Measurements from ENCODE around the gene ATP6V1D.
"Not testable (repeated sequence)": the region's sequence is repeated elsewhere in the genome, so short reads cannot be mapped to it uniquely, and the experiment has no call there.

The ATP6V1D gene

DNA sequence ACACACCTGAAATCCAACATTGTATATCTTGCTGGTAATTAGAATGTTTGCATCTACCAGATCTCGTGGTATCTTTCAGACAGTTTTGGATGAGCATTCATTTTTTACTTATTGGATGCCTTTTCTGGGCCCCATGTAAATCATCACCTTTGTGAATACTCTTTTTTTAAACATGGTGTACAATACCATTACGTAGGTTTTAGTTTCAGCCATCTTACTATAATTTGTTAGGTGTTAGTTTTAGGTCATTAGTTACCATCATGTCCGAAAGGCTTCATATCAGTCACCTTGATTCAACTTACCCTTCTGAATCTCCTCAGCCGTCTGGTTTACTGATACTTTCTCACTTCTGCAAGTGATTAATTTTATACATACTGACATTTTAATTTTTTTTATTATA lies 5.9 kb upstream of the ATP6V1D start:
- no peak for DNase-seq

DNA sequence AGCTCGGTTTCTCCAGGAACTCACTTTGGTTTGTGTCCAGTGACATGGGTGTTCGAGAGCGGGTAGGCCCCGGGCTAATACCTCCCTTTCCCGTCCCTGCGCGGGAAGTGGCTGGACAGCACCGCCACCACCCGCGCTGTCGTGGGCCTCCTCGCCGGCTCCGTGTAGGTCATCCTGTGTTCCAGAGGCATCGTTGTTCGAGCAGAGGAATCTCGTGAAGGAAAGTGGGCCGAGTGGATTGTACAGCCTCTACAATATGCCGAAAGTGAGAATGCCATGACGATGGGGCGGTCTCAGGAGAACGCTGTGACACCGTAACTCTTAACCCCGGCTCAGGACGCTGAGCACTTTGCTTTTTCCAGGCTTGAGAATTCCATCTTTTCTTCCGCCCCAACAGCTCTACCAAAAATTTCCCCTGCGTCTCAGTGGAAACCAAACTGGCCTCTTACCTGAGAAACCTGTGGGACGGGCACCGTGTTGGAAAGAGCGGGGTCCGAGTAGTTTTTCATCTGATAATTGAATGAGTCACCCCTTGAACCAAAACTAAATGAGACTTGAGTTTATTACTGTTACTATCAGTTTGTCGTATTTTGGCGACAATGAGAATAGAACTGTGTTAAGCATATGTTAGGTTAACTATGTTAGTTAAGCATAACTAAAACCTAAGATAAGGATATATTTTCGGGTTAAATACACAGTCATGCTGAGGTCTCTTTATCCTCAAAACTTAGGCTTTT lies 1.0 kb upstream of the ATP6V1D start:
- DNase-seq: peak; percentile 34

DNA sequence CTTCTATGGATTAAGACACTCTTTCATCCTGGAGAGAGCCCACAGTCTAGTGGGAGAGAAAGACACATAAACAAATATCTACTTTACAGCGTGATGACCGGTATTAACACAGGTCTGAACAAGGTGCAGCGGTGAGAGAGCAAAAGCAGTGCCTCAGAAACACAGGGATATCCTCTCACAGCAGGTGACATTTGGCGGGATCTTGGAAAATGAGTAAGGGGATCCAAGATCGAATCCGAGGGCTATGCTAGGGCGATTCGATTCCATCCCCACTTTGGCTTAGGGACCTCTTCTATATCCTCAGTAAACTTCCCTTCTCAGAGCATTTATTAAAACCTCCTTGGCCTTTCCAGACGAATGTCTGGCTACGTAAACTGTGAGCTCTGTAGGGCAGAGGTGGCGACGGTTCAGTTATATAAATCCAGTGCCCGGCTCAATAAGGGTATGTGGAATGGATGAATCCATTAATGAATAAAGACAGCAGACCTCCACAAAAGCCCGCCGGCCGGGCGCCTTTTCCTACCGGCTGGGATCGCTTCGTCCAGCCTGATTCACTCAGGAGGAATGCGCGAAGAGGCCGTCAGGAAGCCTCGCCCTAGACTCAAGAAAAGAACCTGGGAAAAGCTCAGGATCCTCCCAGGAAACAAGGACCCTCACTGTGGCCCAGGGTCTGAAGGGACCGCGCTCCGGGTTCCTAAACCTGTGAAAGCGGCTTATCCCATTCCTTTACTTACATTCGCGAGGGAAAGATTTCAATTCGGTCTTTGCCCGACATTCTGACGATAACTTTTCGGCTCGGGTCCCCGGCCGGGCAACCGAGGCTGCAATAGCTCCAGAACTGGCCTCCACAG lies 455 bp downstream of the ATP6V1D start:
- DNase-seq: peak; percentile 6

- no peak for DNase-seq
Measured at GRCh38 chr14:67357969-67358354, 1.6 kb downstream of the ATP6V1D start.

DNA sequence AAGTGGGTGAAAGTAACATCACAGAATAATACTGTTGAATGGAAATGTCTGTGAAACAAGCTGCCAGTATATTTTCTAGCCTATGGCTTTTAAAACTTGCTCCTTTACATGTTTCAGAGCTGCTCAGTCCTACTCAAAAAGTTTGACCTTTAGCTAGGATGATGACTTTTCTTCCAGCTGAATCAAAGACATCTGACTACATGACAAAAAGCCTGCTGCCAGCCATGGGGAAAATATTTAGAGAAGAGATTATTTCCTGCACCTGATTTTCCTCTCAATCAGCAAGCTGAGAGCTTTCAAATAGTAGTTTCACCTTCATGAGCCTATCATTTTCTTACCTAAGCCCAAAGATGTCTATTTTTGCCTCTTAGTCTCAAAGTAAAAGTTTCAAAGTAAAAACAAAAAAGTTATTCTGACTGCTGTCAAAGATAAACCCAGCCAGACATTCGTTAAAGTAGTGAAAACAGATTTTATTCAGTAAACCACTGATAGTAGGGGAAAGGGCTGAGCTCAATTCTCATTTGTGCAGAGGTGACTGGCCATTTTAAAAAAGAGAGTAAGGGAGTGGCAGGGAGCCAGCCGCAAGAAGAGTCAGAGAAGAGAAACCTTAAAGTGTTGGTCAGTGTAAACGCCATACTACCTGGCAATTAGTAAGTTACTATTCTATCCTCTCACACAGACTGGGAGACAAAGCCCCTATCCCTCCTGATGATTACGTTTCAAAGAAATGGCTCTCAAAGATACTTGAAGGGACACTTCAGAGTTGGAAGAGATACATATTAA lies 2.2 kb downstream of the ATP6V1D start:
- peak; percentile 20 for DNase-seq

GRCh38 chr14:67352055-67352454 lies 7.5 kb downstream of the ATP6V1D start:
- no peak for DNase-seq

DNA sequence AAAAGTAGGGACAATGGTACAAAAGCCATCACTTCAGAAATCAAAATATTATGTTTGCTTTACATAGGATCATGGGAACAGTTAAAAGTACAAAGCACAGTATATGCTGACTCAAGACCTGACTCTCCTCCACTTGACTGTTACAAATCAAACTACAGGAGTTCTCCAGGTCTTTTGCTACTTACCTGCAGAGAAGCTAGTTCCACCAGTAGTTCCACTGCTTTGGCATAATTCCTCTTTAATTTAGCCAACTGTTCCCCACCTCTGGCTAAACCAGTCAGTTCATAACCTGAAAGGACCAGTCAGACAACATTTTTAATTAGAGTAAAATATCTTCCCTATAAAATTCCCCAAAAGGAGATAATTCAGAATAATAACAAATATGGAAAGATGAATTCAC lies 14.0 kb downstream of the ATP6V1D start:
- no peak for DNase-seq

DNA sequence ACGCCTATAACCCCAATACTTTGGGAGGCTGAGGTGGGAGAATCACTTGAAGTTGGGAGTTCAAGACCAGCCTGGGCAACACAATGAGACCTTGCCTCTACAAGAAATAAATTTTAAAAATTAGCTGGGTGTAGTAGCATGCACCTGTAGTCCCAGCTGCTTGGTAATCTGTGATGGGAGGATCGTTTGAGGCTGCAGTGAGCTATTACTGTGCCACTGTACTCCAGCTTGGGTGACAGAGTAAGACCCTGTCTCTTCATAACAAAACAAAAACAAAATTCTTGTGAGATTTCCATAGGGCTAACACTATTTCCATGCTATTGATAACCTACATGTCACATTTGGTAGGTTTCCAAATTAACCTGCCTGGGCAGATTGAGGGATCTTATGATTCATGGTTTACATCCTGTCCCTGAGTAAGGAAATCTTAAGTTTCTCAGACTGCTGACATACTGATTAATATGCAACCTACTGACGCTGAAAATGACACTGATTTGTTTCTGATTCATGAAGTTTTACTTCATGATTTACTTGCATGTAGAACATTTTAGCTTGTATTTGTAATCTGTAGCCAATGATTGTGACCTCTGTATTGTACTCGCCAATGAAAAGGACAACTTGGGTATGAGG lies 15.9 kb downstream of the ATP6V1D start:
- no peak for DNase-seq

GRCh38 chr14:67341231-67341630 lies 18.4 kb downstream of the ATP6V1D start:
- DNase-seq: not testable (repeated sequence)

DNA sequence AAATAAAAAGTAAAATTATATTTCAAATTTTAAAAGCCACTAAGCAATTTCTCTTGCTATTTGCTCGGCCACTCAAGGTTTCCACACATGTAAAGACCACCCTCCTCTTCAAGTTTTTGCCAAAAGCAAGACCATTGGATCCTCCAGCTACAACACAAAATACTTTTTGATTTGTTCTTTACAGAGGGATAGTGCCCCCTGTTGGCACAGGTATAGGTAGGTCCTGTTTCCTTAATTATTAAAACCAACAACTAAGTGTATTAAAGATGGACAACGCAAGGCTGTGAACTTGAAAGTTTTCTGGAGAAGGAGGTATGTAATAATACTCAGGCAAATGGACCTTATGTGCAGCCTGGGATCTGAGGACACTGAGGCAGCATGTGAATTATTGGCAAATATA lies 23.8 kb downstream of the ATP6V1D start:
- DNase-seq: peak; percentile 62

GRCh38 chr14:67332468-67332867 lies 27.1 kb downstream of the ATP6V1D start:
- DNase-seq: no peak

DNA sequence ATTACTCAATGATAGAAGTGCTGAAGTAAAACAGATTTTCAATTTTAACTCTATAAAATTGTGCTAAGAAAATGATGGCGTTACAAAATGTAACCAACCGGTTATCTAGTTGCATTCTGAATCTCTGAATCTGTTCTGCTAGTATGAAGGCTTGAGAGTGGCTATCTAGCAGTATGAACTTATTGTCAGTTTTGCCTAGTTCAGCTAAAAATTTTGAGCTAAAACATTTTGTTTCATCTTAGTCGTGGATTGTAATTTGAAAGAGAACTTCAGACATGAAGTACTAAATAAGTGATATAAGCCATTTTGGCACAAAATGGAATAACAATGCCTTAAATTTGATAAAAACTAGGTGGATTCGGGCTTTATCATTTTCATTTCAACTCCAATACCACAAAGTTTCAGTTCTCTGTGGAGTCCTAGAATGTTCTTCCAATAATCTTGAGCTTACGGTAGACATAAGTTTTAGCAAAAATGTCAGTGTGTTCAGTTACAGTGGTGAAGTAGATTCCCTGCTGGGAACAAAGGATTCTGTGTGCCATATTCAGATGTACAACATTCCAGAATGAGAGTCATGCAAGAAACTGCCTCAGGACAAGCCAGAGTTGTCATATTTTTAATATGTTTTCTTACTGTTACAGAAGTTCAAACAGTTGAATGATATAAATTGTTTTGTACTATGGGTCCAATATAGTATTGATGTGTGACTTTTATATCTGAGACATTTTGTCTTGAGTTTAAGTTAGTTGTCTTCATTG lies 28.1 kb downstream of the ATP6V1D start:
- no peak for DNase-seq

DNA sequence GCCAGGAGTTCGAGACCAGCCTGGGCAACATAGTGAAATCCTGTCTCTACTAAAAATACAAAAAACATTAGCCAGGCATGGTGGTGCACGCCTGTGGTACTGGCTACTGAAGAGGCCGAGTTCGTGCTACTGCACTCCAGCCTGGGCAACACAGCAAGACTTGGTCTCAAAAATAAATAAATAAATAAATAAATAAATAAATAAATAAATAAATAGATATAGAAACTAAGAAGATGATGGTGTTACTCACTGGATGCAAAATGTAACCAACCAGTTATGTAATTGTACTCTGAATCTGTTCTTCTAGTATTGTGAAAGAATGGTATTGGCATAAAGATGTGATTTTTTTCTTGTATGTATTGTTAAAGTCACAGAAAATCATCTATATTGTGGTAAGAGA lies 29.9 kb downstream of the ATP6V1D start:
- DNase-seq: not testable (repeated sequence)

DNA sequence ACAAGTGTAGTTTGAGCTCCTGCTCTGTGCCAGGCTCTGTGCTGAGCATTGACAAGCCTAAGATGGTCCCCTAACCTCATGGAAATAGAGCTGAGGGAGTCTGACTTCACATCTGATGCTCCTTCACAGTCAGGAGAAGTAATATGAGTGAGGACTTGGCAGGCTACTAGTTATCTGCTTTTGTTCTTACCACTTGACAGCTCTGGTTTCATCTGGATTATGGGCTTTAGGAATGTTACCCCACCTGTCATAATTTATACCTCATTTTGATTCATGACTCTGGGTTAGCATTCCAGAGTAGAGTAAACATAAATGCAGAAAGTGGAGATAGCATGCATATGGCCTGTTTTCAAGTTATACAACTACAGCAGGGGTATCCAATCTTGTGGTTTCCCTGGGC lies 40.5 kb downstream of the ATP6V1D start:
- DNase-seq: no peak

DNA sequence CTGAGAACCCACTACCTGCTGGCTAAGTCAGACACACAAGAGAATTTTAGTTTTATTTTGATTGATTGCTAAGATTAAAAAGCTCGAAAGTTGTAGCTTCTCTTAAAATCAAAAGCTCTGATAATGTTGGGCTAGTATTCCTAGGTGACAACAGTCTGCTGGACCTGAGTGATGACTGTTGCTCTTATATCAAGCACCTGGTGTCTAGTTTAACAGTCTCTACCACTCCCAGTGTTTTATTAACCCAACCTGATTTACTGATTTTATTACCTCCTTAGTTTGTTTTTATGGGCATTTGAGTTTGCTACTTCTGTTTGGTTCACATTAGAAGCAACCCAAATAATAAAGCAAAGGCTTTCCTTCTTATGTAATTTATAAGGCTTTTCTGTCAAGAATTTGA lies 41.8 kb downstream of the ATP6V1D start:
- no peak for DNase-seq

DNA sequence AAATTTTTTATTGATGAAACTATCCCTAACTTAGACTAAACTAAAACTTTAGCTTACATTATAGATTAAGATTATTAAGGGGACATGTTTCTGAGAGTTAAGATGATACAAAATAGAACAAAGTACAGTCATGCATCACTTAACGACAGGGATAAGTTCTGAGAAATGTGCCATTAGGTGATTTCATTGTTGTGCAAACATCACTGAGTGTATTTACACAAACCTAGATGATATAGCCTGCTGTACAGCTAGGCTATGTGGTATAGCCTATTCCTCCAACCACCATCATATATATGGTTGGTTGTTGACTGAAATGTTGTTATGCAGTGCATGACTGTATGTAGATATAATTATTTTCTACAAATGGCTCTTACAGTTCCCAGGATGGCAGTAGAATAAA lies 46.5 kb downstream of the ATP6V1D start:
- DNase-seq: no peak

GRCh38 chr14:67311868-67312267 lies 47.7 kb downstream of the ATP6V1D start:
- no peak for DNase-seq

All from hematopoietic multipotent progenitor cell treated with erythropoietin and hydrocortisone succinate and interleukin-3 and kit ligand, for 8 days (in vitro differentiated cells).